Neural progenitor cell (in vitro differentiated cells): ENCODE measurements around the gene CACNA2D4. TPM values are rescaled to one million over a fixed set of nuclear protein-coding genes. Genes with fewer than 3 reads are reported as not detected.

ENCODE experiments used
- DNase-seq: peaks from one replicate; pipeline ENCODE4 v3.0.0-alpha.2; 2016; ENCODE audit warnings: low spot score
- H2AFZ ChIP-seq: fragments of 200-600 bp; sonication (generic); replicated peaks from 2 replicates; pipeline ENCODE4 v1.6.1; 2016; ENCODE audit warnings: antibody characterized with exemption
- H3F3A ChIP-seq: fragments of 200-600 bp; sonication (generic); 2 replicates; pipeline ENCODE4 v1.6.1; 2016; ENCODE audit warnings: antibody characterized with exemption, low read depth
- H3K27ac ChIP-seq: fragments of 200-600 bp; sonication (generic); 2 replicates; pipeline ENCODE4 v1.5.1; 2016; ENCODE audit warnings: mild to moderate bottlenecking
- H3K27me3 ChIP-seq: fragments of 200-600 bp; sonication (generic); 2 replicates; pipeline ENCODE4 v1.6.1; 2016; ENCODE audit warnings: mild to moderate bottlenecking, moderate library complexity
- H3K36me3 ChIP-seq: fragments of 200-600 bp; sonication (generic); 2 replicates; pipeline ENCODE4 v1.5.1; 2016
- H3K4me1 ChIP-seq: fragments of 200-600 bp; sonication (generic); 2 replicates; pipeline ENCODE4 v1.6.1; 2016; ENCODE audit warnings: mixed run types
- H3K4me2 ChIP-seq: fragments of 200-600 bp; sonication (generic); 2 replicates; pipeline ENCODE4 v1.6.1; 2016
- H3K4me3 ChIP-seq: fragments of 200-600 bp; sonication (generic); 2 replicates; pipeline ENCODE4 v1.5.1; 2016
- H3K79me2 ChIP-seq: fragments of 200-600 bp; sonication (generic); 2 replicates; pipeline ENCODE4 v1.6.1; 2016; ENCODE audit warnings: low read depth
- H3K9ac ChIP-seq: fragments of 200-600 bp; sonication (generic); 2 replicates; pipeline ENCODE4 v1.6.1; 2016
- H3K9me3 ChIP-seq: fragments of 200-600 bp; sonication (generic); 2 replicates; pipeline ENCODE4 v1.5.1; 2016; ENCODE audit warnings: low read depth
- H4K20me1 ChIP-seq: fragments of 200-600 bp; sonication (generic); 2 replicates; pipeline ENCODE4 v1.6.1; 2016; ENCODE audit warnings: low read depth
- H3K27ac Mint-ChIP-seq: 3 replicates; pipeline ENCODE4 v1.8.0; 2021; ENCODE audit warnings: mixed read lengths
- H3K27me3 Mint-ChIP-seq: 2 replicates; pipeline ENCODE4 v1.8.0; 2022; ENCODE audit warnings: low read depth, mild to moderate bottlenecking, inconsistent platforms, moderate library complexity, mixed read lengths; ENCODE audit not compliant: insufficient read depth
- H3K36me3 Mint-ChIP-seq: 3 replicates; pipeline ENCODE4 v1.8.0; 2021; ENCODE audit warnings: mixed read lengths
- H3K4me1 Mint-ChIP-seq: 3 replicates; pipeline ENCODE4 v1.8.0; 2021; ENCODE audit warnings: mixed read lengths
- H3K4me3 Mint-ChIP-seq: 3 replicates; pipeline ENCODE4 v1.8.0; 2021; ENCODE audit warnings: mild to moderate bottlenecking, moderate library complexity, mixed read lengths
- H3K9me3 Mint-ChIP-seq: 3 replicates; pipeline ENCODE4 v1.8.0; 2020; ENCODE audit warnings: mixed read lengths
- EZH2 ChIP-seq: fragments of 200-600 bp; sonication (generic); IDR thresholded peaks from 2 replicates; pipeline ENCODE4 v1.6.1; 2017; ENCODE audit warnings: antibody characterized with exemption, mild to moderate bottlenecking, moderate library complexity
- EZH2phosphoT487 ChIP-seq: fragments of 200-600 bp; sonication (generic); IDR thresholded peaks from 2 replicates; pipeline ENCODE4 v1.6.1; 2017; ENCODE audit warnings: antibody characterized with exemption
- total RNA-seq: library from RNA; depleted of rRNA; stranded (reverse); fragments of >200 nt; gene quantifications from 2 replicates; pipeline ENCODE4 v1.2.3, GENCODE V29; 2015; ENCODE audit warnings: low replicate concordance
- TF ChIP-seq, protein P1 (sequence below): fragments of 200-600 bp; sonication (generic); IDR thresholded peaks from 2 replicates; pipeline ENCODE4 v1.5.1; 2017; ENCODE audit warnings: antibody characterized with exemption, mild to moderate bottlenecking

CACNA2D4 gene
- total RNA-seq, 1 donor from 2014 or later = 3.0 TPM

DNA sequence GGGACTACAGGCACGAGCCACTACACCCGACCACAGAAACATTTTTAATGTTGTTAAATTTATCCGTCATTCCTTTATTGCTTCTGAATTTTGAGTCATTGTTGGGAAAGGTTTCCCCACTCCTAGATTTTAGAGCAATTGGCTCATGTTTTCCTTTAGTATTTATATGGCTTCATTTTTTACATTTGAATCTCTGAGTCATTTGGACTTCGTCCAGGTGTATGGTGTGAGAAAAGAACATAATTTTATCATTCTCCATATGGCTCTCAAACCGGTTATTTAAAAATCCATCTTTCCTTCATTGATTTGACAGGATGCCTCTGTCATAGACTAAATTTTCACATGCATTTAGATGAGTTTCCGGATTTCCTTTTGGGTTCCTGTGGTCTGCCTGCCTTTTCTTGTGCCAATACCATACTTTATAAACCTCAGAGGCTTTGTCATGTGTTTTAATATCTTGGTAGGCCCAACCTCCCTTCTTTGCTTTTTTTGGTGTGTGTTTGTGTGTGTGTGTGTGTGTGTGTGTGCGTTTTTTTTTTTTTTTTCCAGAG is 67.2 kb downstream of the CACNA2D4 start:
- Mint-ChIP-seq H3K27ac (no peak overlapping the region), H3K9me3 (no peaks in the 10 kb centered on the region), H3K36me3 (no peaks in the 10 kb centered on the region), H3K4me3 (no peak overlapping the region), H3K4me1 (peaks cover 11% of the 10 kb centered on the region), H3K27me3 (peaks cover under 1% of the 10 kb centered on the region)
- H3K36me3 ChIP-seq = no peaks in the 10 kb centered on the region
- no peak overlapping the region for H3K9ac ChIP-seq
- H3F3A ChIP-seq = peaks cover 3% of the 10 kb centered on the region
- no peak overlapping the region for H3K27ac ChIP-seq
- H4K20me1 ChIP-seq = no peaks in the 10 kb centered on the region
- H3K27me3 ChIP-seq = no peaks in the 10 kb centered on the region
- H3K79me2 ChIP-seq = no peaks in the 10 kb centered on the region
- H2AFZ ChIP-seq = no peak overlapping the region
- no peak overlapping the region for H3K4me2 ChIP-seq
- H3K4me3 ChIP-seq = no peak overlapping the region
- no peak for DNase-seq
- no peaks in the 10 kb centered on the region for H3K9me3 ChIP-seq
- H3K4me1 ChIP-seq = peaks cover 6% of the 10 kb centered on the region
- TF ChIP-seq EZH2phosphoT487 = no peak
- no peak for TF ChIP-seq EZH2
- TF ChIP-seq, protein P1, sequence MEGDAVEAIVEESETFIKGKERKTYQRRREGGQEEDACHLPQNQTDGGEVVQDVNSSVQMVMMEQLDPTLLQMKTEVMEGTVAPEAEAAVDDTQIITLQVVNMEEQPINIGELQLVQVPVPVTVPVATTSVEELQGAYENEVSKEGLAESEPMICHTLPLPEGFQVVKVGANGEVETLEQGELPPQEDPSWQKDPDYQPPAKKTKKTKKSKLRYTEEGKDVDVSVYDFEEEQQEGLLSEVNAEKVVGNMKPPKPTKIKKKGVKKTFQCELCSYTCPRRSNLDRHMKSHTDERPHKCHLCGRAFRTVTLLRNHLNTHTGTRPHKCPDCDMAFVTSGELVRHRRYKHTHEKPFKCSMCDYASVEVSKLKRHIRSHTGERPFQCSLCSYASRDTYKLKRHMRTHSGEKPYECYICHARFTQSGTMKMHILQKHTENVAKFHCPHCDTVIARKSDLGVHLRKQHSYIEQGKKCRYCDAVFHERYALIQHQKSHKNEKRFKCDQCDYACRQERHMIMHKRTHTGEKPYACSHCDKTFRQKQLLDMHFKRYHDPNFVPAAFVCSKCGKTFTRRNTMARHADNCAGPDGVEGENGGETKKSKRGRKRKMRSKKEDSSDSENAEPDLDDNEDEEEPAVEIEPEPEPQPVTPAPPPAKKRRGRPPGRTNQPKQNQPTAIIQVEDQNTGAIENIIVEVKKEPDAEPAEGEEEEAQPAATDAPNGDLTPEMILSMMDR = no peak

DNA sequence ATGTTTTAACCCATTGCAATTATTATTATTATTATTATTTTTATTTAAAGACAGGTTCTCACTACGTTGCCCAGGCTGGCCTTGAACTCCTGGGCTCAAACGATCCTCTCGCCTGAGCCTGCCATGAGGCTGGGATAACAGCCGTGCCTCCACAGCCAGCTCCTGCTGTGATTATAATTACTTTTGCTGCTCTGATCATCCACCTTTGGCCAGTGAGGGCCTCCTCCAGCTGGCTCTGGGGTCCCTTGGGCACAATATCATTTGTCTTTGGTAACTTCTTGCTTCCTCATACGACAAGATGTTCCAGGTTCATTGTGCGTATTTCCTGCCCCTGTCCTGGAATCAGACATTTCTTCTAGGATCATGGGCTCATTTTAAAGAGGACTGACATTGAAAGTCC is 69.7 kb downstream of the CACNA2D4 start:
- DNase-seq = no peak
- TF ChIP-seq EZH2 (no peak), EZH2phosphoT487 (no peak)
- TF ChIP-seq, protein P1 = no peak
- H2AFZ ChIP-seq = no peak overlapping the region
- H4K20me1 ChIP-seq = no peaks in the 10 kb centered on the region
- Mint-ChIP-seq H3K36me3 (no peaks in the 10 kb centered on the region), H3K27ac (no peak overlapping the region), H3K27me3 (peaks cover 8% of the 10 kb centered on the region), H3K9me3 (no peaks in the 10 kb centered on the region), H3K4me3 (no peak overlapping the region), H3K4me1 (peaks cover 23% of the 10 kb centered on the region)
- no peak overlapping the region for H3K4me2 ChIP-seq
- H3F3A ChIP-seq = peaks cover 3% of the 10 kb centered on the region
- H3K9me3 ChIP-seq = no peaks in the 10 kb centered on the region
- no peak overlapping the region for H3K27ac ChIP-seq
- no peak overlapping the region for H3K4me3 ChIP-seq
- peaks cover 6% of the 10 kb centered on the region for H3K4me1 ChIP-seq
- no peak overlapping the region for H3K9ac ChIP-seq
- H3K79me2 ChIP-seq = no peaks in the 10 kb centered on the region
- peaks cover 9% of the 10 kb centered on the region for H3K27me3 ChIP-seq
- no peaks in the 10 kb centered on the region for H3K36me3 ChIP-seq

DNA sequence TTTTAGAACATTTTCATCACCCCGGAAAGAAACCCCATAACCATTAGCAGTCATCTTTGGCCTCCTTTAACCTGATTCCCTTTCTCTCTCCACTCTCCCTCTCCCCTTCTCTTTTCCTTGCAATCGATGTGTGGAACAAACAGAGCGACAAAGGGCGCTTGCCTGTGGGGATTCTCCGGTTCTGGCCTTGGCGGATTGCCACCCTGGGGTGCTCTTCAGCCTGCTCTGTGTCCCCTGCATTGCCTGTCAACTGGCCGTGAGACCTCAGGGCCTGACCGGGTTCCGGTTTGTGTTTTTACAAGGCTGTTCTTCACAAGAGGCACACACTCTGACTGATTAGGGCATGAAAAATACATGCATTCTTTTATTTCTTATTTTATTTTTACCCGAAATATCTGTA is 70.3 kb downstream of the CACNA2D4 start:
- Histone ChIP-seq H2AFZ (no peak overlapping the region), H3K4me2 (no peak overlapping the region), H3K9me3 (no peaks in the 10 kb centered on the region), H3K27me3 (peaks cover 9% of the 10 kb centered on the region), H3F3A (peaks cover 3% of the 10 kb centered on the region), H3K27ac (no peak overlapping the region), H3K4me3 (no peak overlapping the region), H3K9ac (no peak overlapping the region), H3K4me1 (peaks cover 6% of the 10 kb centered on the region), H3K36me3 (no peaks in the 10 kb centered on the region), H3K79me2 (no peaks in the 10 kb centered on the region), H4K20me1 (no peaks in the 10 kb centered on the region)
- no peak for DNase-seq
- no peaks in the 10 kb centered on the region for H3K9me3 Mint-ChIP-seq
- H3K4me1 Mint-ChIP-seq = peaks cover 24% of the 10 kb centered on the region
- H3K27ac Mint-ChIP-seq = peak overlapping the region; percentile 86
- no peak overlapping the region for H3K4me3 Mint-ChIP-seq
- peaks cover 8% of the 10 kb centered on the region for H3K27me3 Mint-ChIP-seq
- H3K36me3 Mint-ChIP-seq = no peaks in the 10 kb centered on the region
- TF ChIP-seq, protein P1 = no peak
- TF ChIP-seq EZH2 = no peak
- no peak for TF ChIP-seq EZH2phosphoT487
